Lower lobe of right lung (tissue), 2 donors: ENCODE data around the gene RASSF8. TPM values are rescaled to one million over a fixed set of nuclear protein-coding genes. Genes with fewer than 3 reads are reported as not detected.

Source experiments
- ATAC-seq, 2 donors: fragments of 200-7000 bp; cut with Tn5 transposase; one replicate each; pipeline ENCODE4 v1.9.1; 2020 to 2022; ENCODE audit warnings: mild to moderate bottlenecking in 2 of 2, moderate library complexity in 2 of 2
- DNase-seq: peaks from one replicate; pipeline ENCODE4 v3.0.0-alpha.2; 2020
- H3K27ac ChIP-seq: fragments of 200-600 bp; one replicate; pipeline ENCODE4 v1.8.0; 2022
- H3K27me3 ChIP-seq: fragments of 200-600 bp; one replicate; pipeline ENCODE4 v1.8.0; 2022; ENCODE audit warnings: low read depth
- H3K36me3 ChIP-seq: fragments of 200-600 bp; one replicate; pipeline ENCODE4 v1.8.0; 2022; ENCODE audit warnings: mild to moderate bottlenecking
- H3K4me1 ChIP-seq: fragments of 200-600 bp; one replicate; pipeline ENCODE4 v1.8.0; 2022
- H3K4me3 ChIP-seq: fragments of 200-600 bp; one replicate; pipeline ENCODE4 v1.8.0; 2022; ENCODE audit warnings: mild to moderate bottlenecking
- H3K9me3 ChIP-seq: fragments of 200-600 bp; one replicate; pipeline ENCODE4 v1.8.0; 2022
- intact Hi-C: fragments of 100-400 bp; cut with DNase I; formaldehyde crosslinking; loops from one replicate; pipeline ENCODE4 v1.11.0; 2022
- total RNA-seq: library from RNA; stranded (reverse); fragmentation: NEBNext Ultra II Directional; extraction: Animal tissue kit (Norgen Biotek cat#: 25700); gene quantifications from one replicate; pipeline ENCODE4 v1.2.1, GENCODE V29; 2021
- TF ChIP-seq, protein P1 (sequence below): fragments of 200-600 bp; IDR thresholded peaks from one replicate; pipeline ENCODE4 v1.8.0; 2022; ENCODE audit warnings: antibody characterized with exemption, mild to moderate bottlenecking
- donor health status: DM: no; HTN: yes; CAD: no; lungs with severe emphysema.

RASSF8 gene
- total RNA-seq, 1 donor from 2014 or later: 62.1 TPM

DNA sequence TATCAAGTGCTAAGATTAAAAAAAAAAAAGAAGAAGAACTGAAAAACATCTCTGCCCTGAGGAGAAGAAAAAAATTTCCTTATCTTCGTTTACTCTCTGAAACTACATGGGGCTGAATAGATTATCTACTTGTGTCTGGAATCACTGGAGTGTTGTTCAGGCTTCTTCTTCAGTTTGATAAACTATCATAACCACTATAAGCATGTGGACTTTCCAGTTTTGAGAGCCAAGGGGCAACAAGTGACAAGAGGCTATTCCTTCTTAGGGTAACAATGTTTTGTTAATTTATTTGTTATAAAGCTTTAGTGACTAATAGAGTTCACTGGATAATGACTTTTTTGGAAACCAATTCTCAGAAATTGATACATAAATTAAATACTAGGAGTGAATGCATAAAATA lies 19.9 kb upstream of the RASSF8 start:
- Histone ChIP-seq H3K27ac (no peak overlapping the region), H3K36me3 (no peaks in the 10 kb centered on the region), H3K4me1 (no peaks in the 10 kb centered on the region), H3K4me3 (no peak overlapping the region), H3K9me3 (no peaks in the 10 kb centered on the region), H3K27me3 (no peaks in the 10 kb centered on the region)
- no peak for DNase-seq
- no peak for ATAC-seq
- intact Hi-C loops: no loop called here
- TF ChIP-seq, protein P1, sequence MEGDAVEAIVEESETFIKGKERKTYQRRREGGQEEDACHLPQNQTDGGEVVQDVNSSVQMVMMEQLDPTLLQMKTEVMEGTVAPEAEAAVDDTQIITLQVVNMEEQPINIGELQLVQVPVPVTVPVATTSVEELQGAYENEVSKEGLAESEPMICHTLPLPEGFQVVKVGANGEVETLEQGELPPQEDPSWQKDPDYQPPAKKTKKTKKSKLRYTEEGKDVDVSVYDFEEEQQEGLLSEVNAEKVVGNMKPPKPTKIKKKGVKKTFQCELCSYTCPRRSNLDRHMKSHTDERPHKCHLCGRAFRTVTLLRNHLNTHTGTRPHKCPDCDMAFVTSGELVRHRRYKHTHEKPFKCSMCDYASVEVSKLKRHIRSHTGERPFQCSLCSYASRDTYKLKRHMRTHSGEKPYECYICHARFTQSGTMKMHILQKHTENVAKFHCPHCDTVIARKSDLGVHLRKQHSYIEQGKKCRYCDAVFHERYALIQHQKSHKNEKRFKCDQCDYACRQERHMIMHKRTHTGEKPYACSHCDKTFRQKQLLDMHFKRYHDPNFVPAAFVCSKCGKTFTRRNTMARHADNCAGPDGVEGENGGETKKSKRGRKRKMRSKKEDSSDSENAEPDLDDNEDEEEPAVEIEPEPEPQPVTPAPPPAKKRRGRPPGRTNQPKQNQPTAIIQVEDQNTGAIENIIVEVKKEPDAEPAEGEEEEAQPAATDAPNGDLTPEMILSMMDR: no peak

- Histone ChIP-seq H3K4me1 (no peaks in the 10 kb centered on the region), H3K36me3 (no peaks in the 10 kb centered on the region), H3K9me3 (no peaks in the 10 kb centered on the region), H3K4me3 (no peak overlapping the region), H3K27me3 (no peaks in the 10 kb centered on the region), H3K27ac (no peak overlapping the region)
- TF ChIP-seq, protein P1: no peak
- intact Hi-C loops: no loop called here
- ATAC-seq (no peak), DNase-seq (no peak)
Measured at GRCh38 chr12:25939606-25940005, 18.9 kb upstream of the RASSF8 start.

- Histone ChIP-seq H3K4me1 (no peaks in the 10 kb centered on the region), H3K9me3 (no peaks in the 10 kb centered on the region), H3K4me3 (no peak overlapping the region), H3K36me3 (no peaks in the 10 kb centered on the region), H3K27me3 (no peaks in the 10 kb centered on the region), H3K27ac (no peak overlapping the region)
- TF ChIP-seq, protein P1: no peak
- ATAC-seq (no peak), DNase-seq (no peak)
- intact Hi-C loops: no loop called here
Measured at GRCh38 chr12:25940886-25941285, 17.6 kb upstream of the RASSF8 start.

DNA sequence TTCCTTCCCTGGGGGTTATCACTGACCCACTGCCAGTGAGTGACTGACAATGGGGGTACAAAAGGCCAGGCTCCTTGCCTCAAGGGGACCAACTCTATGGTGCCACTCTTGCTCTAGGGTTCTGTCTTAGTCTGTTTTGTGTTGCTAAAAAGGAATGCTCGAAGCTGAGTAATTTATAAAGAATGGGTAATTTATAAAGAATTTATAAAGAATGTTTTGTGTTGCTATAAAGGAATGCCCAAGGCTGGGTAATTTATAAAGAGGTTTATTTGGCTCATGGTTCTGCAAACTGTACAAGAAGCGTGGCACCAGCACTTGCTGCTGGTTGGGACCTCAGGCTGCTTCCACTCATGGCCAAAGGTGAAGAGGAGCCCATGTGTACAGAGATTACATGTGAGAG lies 15.8 kb upstream of the RASSF8 start:
- no peaks in the 10 kb centered on the region for H3K36me3 ChIP-seq
- TF ChIP-seq, protein P1: no peak
- H3K4me3 ChIP-seq: no peak overlapping the region
- no peak overlapping the region for H3K27ac ChIP-seq
- ATAC-seq: no peak
- H3K4me1 ChIP-seq: no peaks in the 10 kb centered on the region
- H3K9me3 ChIP-seq: no peaks in the 10 kb centered on the region
- intact Hi-C loops: no loop called here
- H3K27me3 ChIP-seq: no peaks in the 10 kb centered on the region
- no peak for DNase-seq

GRCh38 chr12:25943940-25944339 lies 14.5 kb upstream of the RASSF8 start:
- H3K9me3 ChIP-seq: no peaks in the 10 kb centered on the region
- TF ChIP-seq, protein P1: no peak
- ATAC-seq (no peak), DNase-seq (no peak)
- intact Hi-C loops: no loop called here
- H3K4me3 ChIP-seq: no peak overlapping the region
- H3K36me3 ChIP-seq: no peaks in the 10 kb centered on the region
- no peaks in the 10 kb centered on the region for H3K4me1 ChIP-seq
- H3K27ac ChIP-seq: no peak overlapping the region
- no peaks in the 10 kb centered on the region for H3K27me3 ChIP-seq

DNA sequence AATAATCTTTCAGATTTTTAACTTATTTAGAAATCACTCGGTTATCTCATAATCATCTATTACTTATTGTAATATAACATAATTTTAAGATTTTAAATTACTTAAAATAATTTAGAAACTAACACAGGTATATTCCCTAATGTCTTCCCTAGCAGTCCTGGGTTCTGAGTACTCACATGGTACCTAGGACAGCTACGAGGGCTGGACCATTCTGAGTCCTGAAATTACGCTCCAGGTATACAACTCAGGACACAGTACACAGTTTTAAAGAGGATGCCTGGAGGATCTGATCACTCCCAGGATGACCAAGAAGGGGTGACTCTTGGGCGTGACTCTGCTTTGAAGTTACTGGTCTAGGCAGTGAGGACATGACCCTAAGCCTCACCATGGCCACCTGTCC lies 9.1 kb upstream of the RASSF8 start:
- TF ChIP-seq, protein P1: no peak
- Histone ChIP-seq H3K27me3 (no peaks in the 10 kb centered on the region), H3K4me3 (no peak overlapping the region), H3K36me3 (no peaks in the 10 kb centered on the region), H3K9me3 (no peaks in the 10 kb centered on the region), H3K27ac (no peak overlapping the region), H3K4me1 (no peaks in the 10 kb centered on the region)
- ATAC-seq (no peak), DNase-seq (no peak)
- intact Hi-C loops: no loop called here
